ENCODE results near the gene PRKCE.
A peak's percentile ranks its signal among the peaks of the same experiment; 100 is the strongest.

PRKCE gene

DNA sequence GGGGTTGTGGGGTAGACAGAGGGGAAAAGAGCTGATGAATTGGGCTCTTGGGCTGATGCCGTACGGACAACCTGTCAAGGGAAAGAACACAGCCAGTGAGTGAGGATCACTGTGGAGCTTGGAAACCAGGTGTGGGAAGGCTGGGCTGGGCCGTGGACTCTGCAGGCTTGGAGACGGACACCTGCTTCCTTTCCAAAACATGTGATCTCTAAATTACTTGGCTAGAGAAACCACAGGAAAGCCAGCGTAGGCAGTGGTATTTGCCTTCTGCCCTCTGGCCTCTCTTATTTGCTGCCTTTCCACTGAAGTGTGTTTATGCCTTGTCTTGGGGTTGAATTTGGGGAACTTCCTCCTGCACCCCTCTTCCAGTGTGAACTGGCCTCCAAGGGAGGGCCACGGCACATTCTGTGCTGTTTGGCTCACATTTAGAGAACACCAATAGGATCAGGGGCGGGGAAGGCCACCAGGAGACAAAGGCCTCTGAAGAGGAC, 267.7 kb downstream of the PRKCE start:
- no peak for DNase-seq

- DNase-seq, result no peak
Measured at GRCh38 chr2:45919711-45920111, 268.2 kb downstream of the PRKCE start.

DNA sequence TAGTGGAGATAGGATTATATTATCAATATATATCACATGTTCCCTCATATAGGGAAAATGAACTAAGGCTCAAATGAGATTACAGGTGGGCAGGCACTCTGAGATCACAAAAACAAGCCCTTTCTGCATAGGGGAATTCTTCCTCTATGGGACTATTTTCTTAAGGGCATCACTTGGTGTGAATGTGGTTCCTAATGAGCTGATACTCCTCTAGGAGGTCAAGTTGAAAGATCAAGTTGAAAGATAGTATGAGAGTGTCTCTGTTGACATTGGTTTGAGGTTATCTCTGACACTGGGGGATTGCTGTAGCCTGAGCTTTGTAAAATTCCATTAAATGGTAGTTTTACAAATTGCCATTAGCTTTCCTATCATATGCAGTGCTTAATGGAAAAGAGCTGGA, 270.4 kb downstream of the PRKCE start:
- no peak for DNase-seq

DNA sequence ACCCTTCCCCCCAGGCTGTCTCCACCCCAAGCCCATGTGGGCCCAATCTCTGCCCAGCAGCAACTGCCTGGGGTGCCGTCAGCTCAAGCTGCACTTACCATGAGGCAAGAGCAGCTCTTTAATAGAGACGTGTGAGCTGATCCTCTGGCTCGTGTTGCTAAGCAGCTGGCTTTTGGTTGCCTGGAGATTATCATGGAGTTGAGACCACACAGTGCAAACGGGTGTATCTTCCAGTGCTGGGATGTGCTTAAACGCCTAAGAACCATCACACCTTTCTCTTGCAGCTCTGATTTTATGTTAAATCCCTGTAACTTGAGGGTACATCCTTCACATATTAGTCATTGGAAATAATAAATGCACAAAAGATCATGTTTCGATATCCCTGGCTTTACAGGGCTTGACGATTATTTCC, 271.1 kb downstream of the PRKCE start:
- DNase-seq, result no peak

- no peak for DNase-seq
Measured at GRCh38 chr2:45923701-45924100, 272.2 kb downstream of the PRKCE start.

DNA sequence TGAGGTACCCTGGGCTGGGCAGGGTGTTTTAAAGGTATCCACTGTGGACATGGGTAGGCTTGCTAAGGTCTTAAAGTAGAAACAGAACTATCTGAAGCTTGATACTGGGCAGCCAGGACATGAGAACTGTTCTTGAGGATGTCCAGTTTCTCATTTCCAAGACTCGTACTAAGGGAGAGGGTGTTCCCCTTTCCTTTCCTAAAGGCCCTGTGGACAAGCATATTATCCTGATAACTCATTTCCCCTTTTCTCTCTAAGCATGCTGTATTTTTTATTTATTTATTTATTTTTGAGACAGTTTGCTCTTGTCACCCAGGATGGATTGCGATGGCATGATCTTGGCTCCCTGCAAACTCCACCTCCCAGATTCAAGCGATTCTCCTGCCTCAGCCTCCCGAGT, 273.6 kb downstream of the PRKCE start:
- DNase-seq, result no peak

DNA sequence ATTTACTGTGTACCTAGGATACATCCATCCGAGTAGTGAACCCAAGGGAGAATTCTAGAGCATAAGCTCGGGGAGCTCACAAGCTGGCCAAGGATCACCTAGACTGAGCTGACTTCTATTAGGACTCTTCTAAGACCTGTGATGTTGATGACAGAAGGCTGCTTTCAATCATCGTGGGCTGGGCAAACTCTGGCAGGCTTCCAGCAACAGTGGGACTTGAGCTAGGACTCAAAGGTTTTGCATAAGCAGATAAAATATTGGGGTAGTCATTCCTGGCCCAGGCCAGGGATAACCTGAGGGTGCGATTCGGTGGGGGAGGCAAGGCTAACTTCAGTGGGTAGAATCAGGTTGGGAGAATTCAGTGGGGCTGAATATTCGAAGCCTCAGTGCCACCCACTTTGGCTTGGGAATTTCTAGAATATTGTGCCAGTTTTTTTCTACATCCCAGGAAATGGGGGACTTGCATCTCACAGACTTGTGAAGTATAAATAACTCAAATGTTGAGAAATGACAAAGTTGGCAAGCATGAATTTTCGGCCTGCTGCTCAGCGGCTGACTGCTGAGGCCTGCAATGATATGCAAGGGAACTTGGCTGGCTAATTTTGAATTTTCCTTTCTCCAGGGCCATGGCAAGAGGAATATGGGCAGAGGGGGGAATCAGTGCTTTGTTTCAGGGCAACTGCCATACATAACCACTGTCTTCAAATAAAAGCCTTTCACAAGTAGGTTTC, 274.3 kb downstream of the PRKCE start:
- DNase-seq, result no peak

DNA sequence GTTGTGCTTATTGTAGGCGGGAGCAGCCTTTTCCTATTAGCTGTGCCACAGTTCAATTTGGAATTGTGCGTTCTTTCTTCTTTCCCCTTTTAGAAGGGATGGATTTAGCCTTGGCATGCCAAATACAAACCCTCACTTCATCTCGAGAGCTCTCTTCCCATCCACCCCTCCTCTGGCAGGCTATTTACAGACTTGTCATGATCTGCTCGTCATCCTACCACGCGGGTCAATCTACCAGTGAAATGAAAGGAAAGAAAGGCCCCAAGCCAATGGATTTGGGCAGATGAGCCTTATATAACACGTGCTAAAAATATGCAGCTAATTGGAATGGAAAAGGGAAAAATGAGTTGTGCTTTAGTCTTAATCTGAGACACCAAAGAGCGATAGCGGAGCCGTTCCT, 277.5 kb downstream of the PRKCE start:
- no peak for DNase-seq

DNA sequence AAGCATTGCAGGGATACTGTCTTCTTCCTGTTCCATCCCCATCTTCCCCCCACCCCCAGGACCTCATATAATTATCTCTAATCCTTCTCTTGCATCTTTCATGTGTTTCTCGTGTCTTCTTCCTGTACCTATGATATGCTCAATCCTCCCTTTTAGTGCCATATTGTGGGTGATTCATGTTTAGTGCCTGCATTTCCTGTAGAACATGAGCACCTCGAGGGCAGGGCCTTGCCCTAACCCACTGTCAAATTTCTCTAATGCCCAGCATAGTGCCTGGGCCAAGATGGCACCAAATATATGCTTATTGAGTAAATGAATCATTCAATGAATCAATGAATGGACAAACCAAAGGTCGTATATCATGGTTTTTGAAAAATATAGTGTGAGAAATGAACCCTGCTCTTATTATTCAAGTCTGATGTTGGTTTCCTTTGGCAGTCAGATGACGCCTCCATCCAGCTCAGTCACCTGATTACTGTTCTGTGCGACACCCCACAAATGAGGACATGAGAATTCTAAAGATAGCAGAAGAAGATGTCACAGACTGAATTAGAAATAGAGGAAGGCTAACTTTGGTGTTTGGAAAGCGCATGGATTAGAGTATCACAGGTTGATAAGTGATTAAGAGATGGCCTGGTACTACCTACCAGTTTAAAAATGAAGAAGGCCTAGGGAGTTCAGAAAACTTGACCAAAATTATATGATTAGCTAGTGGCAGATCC, 278.4 kb downstream of the PRKCE start:
- DNase-seq, result no peak

DNA sequence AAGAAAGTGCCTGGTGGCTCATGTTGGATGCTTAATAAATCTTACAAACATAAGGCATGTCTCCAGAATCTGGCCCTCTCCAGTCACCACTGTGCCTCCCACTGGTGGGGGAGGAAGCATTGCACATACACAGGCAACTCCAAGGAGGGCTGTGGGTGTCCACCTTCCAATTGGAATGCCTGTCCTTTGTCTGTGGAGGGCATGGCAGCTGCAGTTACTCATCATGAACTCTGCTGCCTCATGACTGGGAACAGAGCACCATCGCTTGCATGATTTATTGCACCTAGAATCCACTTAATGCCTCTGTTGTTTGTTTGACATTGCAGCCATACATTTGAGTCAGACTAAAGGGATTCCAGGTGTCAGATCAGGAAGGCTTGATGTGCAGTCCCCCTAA, 278.9 kb downstream of the PRKCE start:
- DNase-seq, result no peak

DNA sequence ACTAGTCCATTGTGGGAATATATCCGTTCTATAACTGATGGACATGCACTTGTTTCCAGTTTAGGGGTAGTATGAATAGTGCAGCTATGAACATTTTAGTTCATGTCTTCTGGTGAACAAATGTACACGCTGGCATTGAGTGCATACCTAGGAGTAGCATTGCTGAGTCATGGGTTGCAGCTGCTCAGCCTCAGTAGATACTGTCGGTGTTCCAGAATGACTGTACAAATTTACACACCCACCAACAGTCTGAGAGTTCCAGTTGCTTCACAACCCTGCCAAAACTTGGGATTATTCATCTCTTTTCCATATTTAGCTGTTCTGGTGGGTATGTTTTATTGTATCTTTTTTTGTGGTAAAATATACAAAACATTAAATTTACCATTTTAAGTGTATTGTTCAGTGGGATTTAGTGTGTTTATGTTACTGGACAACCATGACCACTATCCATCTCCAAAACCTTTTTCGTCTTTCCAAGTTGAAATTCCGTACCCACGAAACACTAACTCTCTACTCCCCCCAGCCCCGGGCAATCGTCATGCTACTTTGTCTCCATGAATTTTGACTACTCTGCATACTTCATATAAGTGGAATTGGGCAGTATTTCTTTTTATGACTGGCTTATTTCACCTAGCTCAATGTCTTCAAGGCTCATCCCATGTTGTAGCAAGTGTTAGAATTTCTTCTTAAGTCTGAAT, 281.0 kb downstream of the PRKCE start:
- DNase-seq, result no peak

DNA sequence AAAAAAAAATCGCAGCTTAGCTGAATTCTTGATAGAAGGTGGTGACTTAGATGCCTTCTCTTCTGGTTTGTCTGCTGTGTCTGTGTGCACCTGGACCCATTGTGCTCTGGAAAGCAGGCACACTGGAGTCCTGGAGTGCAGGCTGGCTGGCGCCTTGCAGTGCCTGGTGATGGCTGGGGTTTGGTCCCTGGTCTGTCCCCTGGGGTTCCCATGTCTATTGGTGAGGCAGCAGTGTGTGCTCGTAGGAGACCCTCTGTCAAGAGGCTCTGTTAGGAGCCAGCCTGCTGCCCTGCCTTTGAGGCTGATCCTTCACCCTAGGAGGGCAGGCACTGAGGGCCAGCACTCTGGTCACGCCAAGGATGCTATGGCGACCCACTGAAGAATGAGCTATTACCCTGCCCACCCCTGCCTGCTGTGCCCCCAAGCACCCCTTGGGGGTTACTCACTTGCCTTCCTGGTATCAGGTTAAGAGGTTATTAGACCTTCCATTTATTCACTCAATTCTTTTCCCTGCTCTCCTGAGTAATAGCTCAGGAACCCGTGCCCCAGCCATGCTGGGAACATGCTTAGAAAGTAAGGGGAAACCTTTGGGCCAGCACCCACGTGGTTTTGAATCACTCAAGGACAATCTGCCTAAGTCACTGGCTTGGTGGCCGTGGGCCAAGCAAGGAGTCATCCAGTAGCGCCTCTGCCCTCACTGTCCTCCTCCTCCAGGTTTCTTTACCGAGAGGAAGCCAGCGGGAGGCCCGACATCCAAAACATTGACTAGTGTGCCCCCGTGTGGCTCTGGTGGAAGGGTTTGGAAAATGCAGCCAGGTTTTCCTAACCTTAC, 284.5 kb downstream of the PRKCE start:
- peak; percentile 4 for DNase-seq

DNA sequence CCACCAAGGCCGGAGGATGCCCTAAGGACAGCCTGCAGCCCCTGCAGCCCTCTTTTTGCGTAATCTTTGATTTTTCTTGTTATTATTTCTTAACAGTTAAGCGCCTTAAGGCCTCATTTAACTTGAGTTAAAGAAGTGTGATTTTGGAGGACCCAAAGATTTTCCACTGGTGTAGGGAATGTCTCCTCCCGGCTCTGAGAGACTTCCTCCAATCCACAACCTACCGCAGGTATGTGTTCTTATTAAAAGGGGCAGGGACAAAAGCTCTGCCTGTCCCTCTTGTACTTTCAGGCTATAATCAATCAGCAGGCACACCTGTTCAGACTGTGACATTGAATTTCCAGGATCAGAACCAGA, 285.1 kb downstream of the PRKCE start:
- no peak for DNase-seq

GRCh38 chr2:45937990-45938389, 286.5 kb downstream of the PRKCE start:
- no peak for DNase-seq

- no peak for DNase-seq
Measured at GRCh38 chr2:45938649-45939511, 287.4 kb downstream of the PRKCE start.

DNA sequence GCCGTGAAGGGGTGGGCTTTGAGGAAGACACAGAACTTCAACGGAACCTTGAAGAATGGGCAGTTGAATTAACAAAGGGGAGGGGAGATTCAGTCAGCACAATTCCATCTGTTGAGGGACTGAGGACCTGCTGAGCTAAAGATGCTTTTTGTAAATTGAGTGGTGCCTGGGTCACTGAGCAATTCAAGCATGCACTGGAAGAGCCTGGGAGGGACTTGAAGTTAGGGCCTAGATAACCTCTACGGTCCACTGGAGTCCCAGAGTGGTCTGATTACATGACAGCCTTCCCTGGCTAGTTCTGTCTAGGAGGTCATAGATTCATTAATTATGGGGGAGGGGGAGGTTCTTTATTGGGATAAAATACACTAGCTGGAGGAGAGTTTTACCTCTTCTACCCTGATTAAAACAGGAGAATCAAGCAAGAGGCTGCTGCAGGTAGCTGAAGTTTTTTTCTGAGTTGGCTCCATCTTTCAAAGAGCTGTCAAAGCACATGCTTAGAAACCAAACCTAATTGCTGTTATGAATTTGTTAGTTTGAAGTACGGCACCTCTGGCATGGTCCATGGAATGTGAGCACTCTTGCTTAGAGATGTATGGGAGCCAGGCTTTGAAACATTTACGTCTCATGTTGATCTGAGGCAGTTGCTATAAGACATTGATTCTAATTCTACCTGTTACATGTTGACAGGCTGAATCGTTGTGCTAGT, 290.2 kb downstream of the PRKCE start:
- DNase-seq, result no peak

- no peak for DNase-seq
Measured at GRCh38 chr2:45942237-45942738, 290.8 kb downstream of the PRKCE start.

GRCh38 chr2:45943219-45944044, 292.0 kb downstream of the PRKCE start:
- no peak for DNase-seq

- no peak for DNase-seq
Measured at GRCh38 chr2:45944074-45944473, 292.6 kb downstream of the PRKCE start.

DNA sequence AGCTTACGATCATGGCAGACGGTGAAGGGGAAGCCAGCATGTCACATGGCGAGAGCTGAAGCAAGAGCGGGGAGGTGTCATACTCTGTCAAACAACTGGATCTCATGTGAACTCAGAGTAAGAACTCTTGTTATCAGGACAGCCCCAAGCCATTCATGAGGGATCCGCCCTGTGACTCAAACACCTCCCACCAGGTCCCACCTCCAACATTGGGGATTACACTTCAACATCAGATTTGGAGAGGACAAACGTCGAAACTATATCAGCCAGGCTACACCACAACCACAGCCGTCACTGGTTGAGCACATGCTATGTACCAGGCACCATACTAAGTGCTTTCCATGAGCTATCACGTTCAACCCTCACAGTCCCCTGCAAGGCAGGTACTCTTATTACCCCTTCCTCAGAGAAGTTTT, 293.8 kb downstream of the PRKCE start:
- no peak for DNase-seq
